ENCODE data around the gene KYNU.

DNA sequence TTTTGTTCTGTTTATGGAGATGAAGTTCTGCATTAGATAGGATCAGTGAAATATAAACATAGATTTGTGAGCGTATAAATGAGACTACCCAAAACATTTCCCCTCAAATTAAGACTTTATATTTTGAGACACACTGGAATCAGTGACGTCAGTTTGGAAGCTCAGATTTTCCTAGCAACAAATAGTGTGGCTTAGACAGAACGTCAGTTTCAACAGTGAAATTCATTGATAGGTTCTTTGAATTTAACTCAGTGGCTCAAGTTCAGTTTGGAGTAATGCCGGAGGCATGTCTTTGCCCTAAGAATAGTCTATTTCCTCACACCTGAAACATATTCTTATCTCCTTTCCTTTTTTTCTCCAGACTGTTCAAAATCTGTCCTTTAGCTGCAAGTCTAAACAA is 138.2 kb downstream of the KYNU start:
- TF ChIP-seq CTCF (conservative IDR thresholded peaks at IDR 0.05) = no peak
- no peak for TF ChIP-seq EZH2 (IDR thresholded peaks at IDR 0.05; ENCODE audit: low read depth)

Measured in PC-9 (cell line).